Caco-2 (cell line): Measurements from ENCODE around the gene THADA. TPM values are rescaled to one million over a fixed set of nuclear protein-coding genes. Genes with fewer than 3 reads are reported as not detected.
A peak's percentile ranks its signal among the peaks of the same experiment; 100 is the strongest.

Source experiments
- BruUV-seq: library from RNA; stranded (reverse); fragments of 400-500 nt; replicated peaks from 2 replicates; lab custom pipeline; 2021; lab: Mats Ljungman, UMichigan
- CTCF ChIA-PET: fragments of 300-600 bp; sonication (Branson Sonifier 250); formaldehyde crosslinking; loops from one replicate; lab custom pipeline; 2022; ENCODE audit warnings: antibody characterized with exemption; lab: Charles Lee
- POLR2A ChIA-PET: fragments of 300-600 bp; sonication (Branson Sonifier 250); formaldehyde crosslinking; loops from one replicate; lab custom pipeline; 2022; ENCODE audit warnings: antibody characterized with exemption; lab: Charles Lee
- DNase-seq, 2 experiments: peaks; one replicate each; pipeline versions ENCODE4 v3.0.0 to v3.0.0-alpha.2; 2020 to 2022
- H3K27me3 ChIP-seq: replicated peaks from 2 replicates; pipeline ENCODE4 v1.6.0; 2011; ENCODE audit warnings: low read length; ENCODE audit not compliant: control insufficient read depth, insufficient read depth
- H3K36me3 ChIP-seq: 2 replicates; pipeline ENCODE4 v1.5.1; 2011; ENCODE audit warnings: low read length; ENCODE audit not compliant: control insufficient read depth, insufficient read depth
- H3K4me1 ChIP-seq: fragments of 250-450 bp; sonication (Bioruptor Pico); 2 replicates; pipeline ENCODE4 v1.5.1; 2020; ENCODE audit warnings: mild to moderate bottlenecking
- H3K4me3 ChIP-seq: 2 replicates; pipeline ENCODE4 v1.5.1; 2011; ENCODE audit warnings: low read depth, mild to moderate bottlenecking, control low read depth, low read length
- H3K9me3 ChIP-seq: fragments of 250-450 bp; sonication (Bioruptor Pico); 2 replicates; pipeline ENCODE4 v1.5.1; 2020; ENCODE audit warnings: mild to moderate bottlenecking, moderate library complexity
- H3K27ac Mint-ChIP-seq: one replicate; pipeline ENCODE4 v1.8.0; 2022; ENCODE audit warnings: mixed read lengths; ENCODE audit not compliant: unreplicated experiment
- H3K27me3 Mint-ChIP-seq: one replicate; pipeline ENCODE4 v1.8.0; 2022; ENCODE audit warnings: mixed read lengths; ENCODE audit not compliant: insufficient read depth, unreplicated experiment
- H3K36me3 Mint-ChIP-seq: one replicate; pipeline ENCODE4 v1.8.0; 2022; ENCODE audit warnings: mild to moderate bottlenecking, mixed read lengths; ENCODE audit not compliant: insufficient read depth, unreplicated experiment
- H3K4me1 Mint-ChIP-seq: one replicate; pipeline ENCODE4 v1.8.0; 2022; ENCODE audit warnings: low read depth, mixed read lengths; ENCODE audit not compliant: unreplicated experiment
- H3K4me3 Mint-ChIP-seq: one replicate; pipeline ENCODE4 v1.8.0; 2022; ENCODE audit warnings: mild to moderate bottlenecking, moderate library complexity, mixed read lengths; ENCODE audit not compliant: unreplicated experiment
- H3K9me3 Mint-ChIP-seq: one replicate; pipeline ENCODE4 v1.8.0; 2022; ENCODE audit warnings: mixed read lengths; ENCODE audit not compliant: unreplicated experiment
- CTCF ChIP-seq, 2 experiments: fragments of 200-600 bp in 1 of 2; IDR thresholded peaks; 1 replicate in 1 of 2; 2 replicates in 1 of 2; pipeline versions ENCODE4 v1.5.1 to v1.8.0; 2011 to 2022; ENCODE audit warnings: antibody characterized with exemption in 1 of 2, control low read depth in 1 of 2, inconsistent platforms in 1 of 2, low read depth in 1 of 2, low read length in 1 of 2, mild to moderate bottlenecking in 1 of 2, moderate library complexity in 1 of 2; ENCODE audit not compliant: insufficient read depth in 1 of 2, severe bottlenecking in 1 of 2, unreplicated experiment in 1 of 2
- intact Hi-C: fragments of 100-400 bp; cut with micrococcal nuclease; formaldehyde crosslinking; loops from one replicate; pipeline ENCODE4 v1.10.0; 2022; ENCODE audit not compliant: unreplicated experiment
- total RNA-seq: library from RNA; stranded (reverse); gene quantifications from 2 replicates; pipeline ENCODE4 v1.2.3, GENCODE V29; 2022

THADA gene
- total RNA-seq, 1 experiment from 2014 or later: 33.8 TPM

DNA sequence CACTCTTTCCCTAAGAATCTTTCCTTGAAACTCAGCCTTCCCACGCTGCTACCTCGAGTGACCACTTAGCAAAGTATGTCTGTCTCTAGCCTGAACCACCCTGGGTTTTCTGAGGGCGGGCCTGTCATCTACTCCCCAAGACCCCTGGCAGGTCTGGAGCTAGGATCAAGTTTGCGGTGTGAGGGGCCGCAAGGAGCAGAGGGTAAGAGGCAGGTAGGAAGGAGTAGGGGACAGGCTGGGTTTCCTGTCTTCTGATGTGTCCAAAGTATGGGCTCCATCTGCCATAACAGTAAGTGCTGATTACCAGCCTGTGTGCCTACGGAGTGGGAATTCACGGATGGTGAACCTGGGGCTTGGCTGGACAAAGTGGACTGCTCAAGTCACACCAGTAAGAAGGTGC, 394.8 kb downstream of the THADA start:
- H3K9me3 ChIP-seq: no peaks in the 10 kb centered on the region
- H3K4me3 Mint-ChIP-seq: no peak overlapping the region
- peaks cover 13% of the 10 kb centered on the region for H3K36me3 Mint-ChIP-seq
- POLR2A ChIA-PET: no interaction called here
- peaks cover 27% of the 10 kb centered on the region for H3K4me1 Mint-ChIP-seq
- H3K27me3 Mint-ChIP-seq: no peaks in the 10 kb centered on the region
- H3K4me3 ChIP-seq: no peak overlapping the region
- BruUV-seq: no TSS peak
- peaks cover 42% of the 10 kb centered on the region for H3K4me1 ChIP-seq
- no peaks in the 10 kb centered on the region for H3K36me3 ChIP-seq
- H3K27me3 ChIP-seq: no peaks in the 10 kb centered on the region
- no peak for TF ChIP-seq CTCF (IDR thresholded peaks at IDR 0.05; ENCODE audit: insufficient read depth in 1 of 2, low read depth in 1 of 2, low read length in 1 of 2, severe bottlenecking in 1 of 2, unreplicated experiment in 1 of 2)
- CTCF ChIA-PET: no interaction called here
- intact Hi-C loops: no loop called here
- H3K9me3 Mint-ChIP-seq: no peaks in the 10 kb centered on the region
- no peak for DNase-seq
- peak overlapping the region; percentile 76 for H3K27ac Mint-ChIP-seq

DNA sequence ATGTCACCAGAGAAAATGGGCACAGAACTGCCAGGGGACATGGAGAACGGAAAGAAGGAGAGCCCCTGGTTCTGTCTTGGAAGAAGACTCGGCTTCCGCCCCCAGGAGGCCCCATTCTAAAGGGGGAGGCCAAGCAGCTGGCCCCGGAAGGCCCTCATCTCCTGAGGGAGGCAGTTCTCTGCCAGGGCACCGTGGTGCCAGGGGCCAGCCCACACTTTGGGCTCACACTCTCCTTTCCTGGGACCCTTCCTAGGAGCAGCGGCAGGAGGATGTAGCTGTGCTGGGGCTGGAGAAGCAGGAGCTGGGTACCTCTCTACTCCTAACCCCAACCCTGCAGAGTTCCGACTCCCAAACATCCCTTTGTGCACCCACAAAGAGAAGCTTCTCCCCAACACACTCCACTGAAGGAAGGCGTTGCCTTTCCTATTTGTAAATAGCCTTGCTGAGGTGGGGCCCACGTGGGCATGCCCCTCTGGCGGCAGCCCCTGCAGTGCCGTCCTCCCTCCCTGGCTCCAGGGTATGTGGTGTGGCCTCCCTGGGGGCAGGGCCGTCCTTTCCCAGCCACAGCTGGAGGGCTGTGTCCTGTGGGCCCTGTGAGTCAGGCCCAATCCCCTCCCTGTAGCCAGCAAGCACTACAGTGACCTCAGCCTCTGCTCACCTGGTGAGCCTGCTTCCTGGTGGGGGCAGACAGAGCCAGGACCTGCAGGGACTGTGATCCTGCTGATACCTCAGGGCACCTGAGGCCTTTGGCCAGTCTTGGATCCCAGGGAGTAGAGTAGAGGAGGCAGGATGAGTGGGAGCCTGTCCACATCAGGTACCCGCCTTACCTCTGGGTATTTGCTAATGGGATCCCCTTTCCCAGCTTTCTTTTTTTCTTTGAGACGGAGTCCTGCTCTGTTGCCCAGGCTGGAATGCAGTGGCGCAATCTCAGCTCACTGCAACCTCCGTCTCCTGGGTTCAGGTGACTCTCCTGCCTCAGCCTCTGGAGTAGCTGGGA, 396.0 kb downstream of the THADA start:
- intact Hi-C loops: loop anchor here (1.0 kb wide), 1 partner anchor 21 kb away; no protein-coding TSS in a partner anchor
- H3K36me3 ChIP-seq: no peaks in the 10 kb centered on the region
- ChIA-PET POLR2A (interaction anchor here (0.8 kb wide), 1 partner anchor 21 kb away, joined by 3 read pairs; no protein-coding TSS in a partner anchor), CTCF (interaction anchor here (1.1 to 1.2 kb wide), 2 partner anchors 20 to 50 kb away, joined by 4 to 8 read pairs; no protein-coding TSS in a partner anchor)
- Mint-ChIP-seq H3K4me1 (peaks cover 37% of the 10 kb centered on the region), H3K27ac (peak overlapping the region; percentile 76), H3K27me3 (no peaks in the 10 kb centered on the region), H3K4me3 (no peak overlapping the region), H3K9me3 (no peaks in the 10 kb centered on the region), H3K36me3 (peaks cover 15% of the 10 kb centered on the region)
- no TSS peak for BruUV-seq
- H3K9me3 ChIP-seq: no peaks in the 10 kb centered on the region
- peak in 1 of 2 experiments; percentile 4 for TF ChIP-seq CTCF (IDR thresholded peaks at IDR 0.05; ENCODE audit: insufficient read depth in 1 of 2, low read depth in 1 of 2, low read length in 1 of 2, severe bottlenecking in 1 of 2, unreplicated experiment in 1 of 2)
- no peak overlapping the region for H3K4me3 ChIP-seq
- no peaks in the 10 kb centered on the region for H3K27me3 ChIP-seq
- peak; percentile 84 to 91 for DNase-seq
- peaks cover 54% of the 10 kb centered on the region for H3K4me1 ChIP-seq

GRCh38 chr2:43198263-43198662, 397.6 kb downstream of the THADA start:
- no peak for DNase-seq
- Histone ChIP-seq H3K27me3 (no peaks in the 10 kb centered on the region), H3K4me1 (peaks cover 68% of the 10 kb centered on the region), H3K36me3 (no peaks in the 10 kb centered on the region), H3K4me3 (no peak overlapping the region), H3K9me3 (no peaks in the 10 kb centered on the region)
- BruUV-seq: no TSS peak
- H3K4me1 Mint-ChIP-seq: peaks cover 51% of the 10 kb centered on the region
- ChIA-PET POLR2A (no interaction called here), CTCF (no interaction called here)
- intact Hi-C loops: no loop called here
- H3K27ac Mint-ChIP-seq: peak overlapping the region; percentile 90
- no peak for TF ChIP-seq CTCF (IDR thresholded peaks at IDR 0.05; ENCODE audit: insufficient read depth in 1 of 2, low read depth in 1 of 2, low read length in 1 of 2, severe bottlenecking in 1 of 2, unreplicated experiment in 1 of 2)
- peaks cover 24% of the 10 kb centered on the region for H3K36me3 Mint-ChIP-seq
- no peaks in the 10 kb centered on the region for H3K9me3 Mint-ChIP-seq
- H3K4me3 Mint-ChIP-seq: no peak overlapping the region
- H3K27me3 Mint-ChIP-seq: no peaks in the 10 kb centered on the region
